GM12878 (cell line): ENCODE data around the gene MAPK13. TPM values are rescaled to one million over a fixed set of nuclear protein-coding genes. Genes with fewer than 3 reads are reported as not detected.

Source experiments
- BCL11A ChIP-seq: IDR thresholded peaks from 2 replicates; pipeline ENCODE4 v1.6.1; 2011; ENCODE audit warnings: low read depth, low read length
- CBFB ChIP-seq: IDR thresholded peaks from 2 replicates; pipeline ENCODE4 v1.6.1; 2016; ENCODE audit warnings: antibody characterized with exemption, low read depth
- ESRRA ChIP-seq: IDR thresholded peaks from 2 replicates; pipeline ENCODE4 v1.6.1; 2012; ENCODE audit warnings: mild to moderate bottlenecking, low read length, improper control_type of control experiment
- EZH2 ChIP-seq: IDR thresholded peaks from 2 replicates; pipeline ENCODE4 v1.6.1; 2012; ENCODE audit warnings: low read depth, mild to moderate bottlenecking, control low read depth, inconsistent platforms, low read length, borderline replicate concordance; ENCODE audit not compliant: control insufficient read depth
- GABPA ChIP-seq: IDR thresholded peaks from 2 replicates; pipeline ENCODE4 v1.6.1; 2014; ENCODE audit warnings: antibody characterized with exemption, low read depth, mild to moderate bottlenecking, inconsistent platforms
- HDAC6 ChIP-seq: fragments of 200-600 bp; sonication (generic); IDR thresholded peaks from one replicate; pipeline ENCODE4 v1.8.0; 2017; ENCODE audit warnings: antibody characterized with exemption; ENCODE audit not compliant: unreplicated experiment
- MEF2B ChIP-seq: fragments of 450-650 bp; IDR thresholded peaks from 2 replicates; pipeline ENCODE4 v1.6.1; 2018; ENCODE audit warnings: mild to moderate bottlenecking, moderate library complexity; ENCODE audit not compliant: partially characterized antibody, poor library complexity, severe bottlenecking
- MYB ChIP-seq: fragments of 150-350 bp; IDR thresholded peaks from 2 replicates; pipeline ENCODE4 v1.6.1; 2014; ENCODE audit warnings: mild to moderate bottlenecking, low read depth, low read length, borderline replicate concordance
- NFXL1 ChIP-seq: fragments of 450-650 bp; IDR thresholded peaks from 2 replicates; pipeline ENCODE4 v1.6.1; 2017; ENCODE audit warnings: antibody characterized with exemption, mild to moderate bottlenecking, borderline replicate concordance
- PAX5 ChIP-seq: IDR thresholded peaks from 2 replicates; pipeline ENCODE4 v1.6.1; 2011; ENCODE audit warnings: low read depth, low read length, borderline replicate concordance
- RAD21 ChIP-seq: IDR thresholded peaks from 2 replicates; pipeline ENCODE4 v1.6.1; 2011; ENCODE audit warnings: mild to moderate bottlenecking, low read depth, low read length, moderate library complexity; ENCODE audit not compliant: insufficient read depth
- SIN3A ChIP-seq: IDR thresholded peaks from 2 replicates; pipeline ENCODE4 v1.6.1; 2012; ENCODE audit warnings: low read depth, low read length, improper control_type of control experiment
- SMC3 ChIP-seq: IDR thresholded peaks from 2 replicates; pipeline ENCODE4 v1.6.1; 2011; ENCODE audit warnings: low read length, improper control_type of control experiment, borderline replicate concordance
- SP1 ChIP-seq: IDR thresholded peaks from one replicate; pipeline ENCODE4 v1.6.1; 2011; ENCODE audit warnings: low read depth, low read length
- SPI1 ChIP-seq: IDR thresholded peaks from 2 replicates; pipeline ENCODE4 v1.6.1; 2011; ENCODE audit warnings: low read depth, mild to moderate bottlenecking, low read length, moderate library complexity, borderline replicate concordance; ENCODE audit not compliant: insufficient read depth
- SUPT20H ChIP-seq: IDR thresholded peaks from 2 replicates; pipeline ENCODE4 v1.6.1; 2011; ENCODE audit warnings: low read depth, mild to moderate bottlenecking, low read length, moderate library complexity, borderline replicate concordance; ENCODE audit not compliant: control insufficient read depth
- YY1 ChIP-seq: IDR thresholded peaks from 2 replicates; pipeline ENCODE4 v1.6.1; 2011; ENCODE audit warnings: low read depth, mild to moderate bottlenecking, low read length
- ZZZ3 ChIP-seq: IDR thresholded peaks from 2 replicates; pipeline ENCODE4 v1.6.1; 2011; ENCODE audit warnings: low read depth; ENCODE audit not compliant: control insufficient read depth, insufficient read length
- polyA plus RNA-seq, 11 experiments: library from polyadenylated mRNA; depleted of rRNA in 4 of 11; unstranded in 6 of 11; stranded (reverse) in 5 of 11; fragments of >200 nt; fragmentation: Nextera tagmentation in 4 of 11; fragmentation: Illumina TruSeq in 1 of 11; extraction: Ambion mirVana in 4 of 11; extraction: Trizol in 1 of 11; gene quantifications; 1 replicate in 1 of 11; 2 replicates in 10 of 11; pipeline versions ENCODE4 v1.2.1 to v1.2.3, GENCODE V29; 2011 to 2016; ENCODE audit warnings: inconsistent platforms in 2 of 11, missing spikeins in 2 of 11, low read depth in 1 of 11
- total RNA-seq, 4 experiments: library from RNA; depleted of rRNA in 3 of 4; stranded (reverse); fragments of >200 nt in 3 of 4; fragmentation: Illumina TruSeq in 1 of 4; extraction: Trizol in 1 of 4; gene quantifications; 2 replicates each; pipeline versions ENCODE4 v1.2.1 to v1.2.3, GENCODE V29; 2013 to 2021
- TF ChIP-seq, protein P1 (sequence below): fragments of 450-650 bp; formaldehyde crosslinking; IDR thresholded peaks from 2 replicates; pipeline ENCODE4 v1.4.0; 2020; ENCODE audit warnings: mild to moderate bottlenecking, moderate library complexity
- TF ChIP-seq, protein P2 (sequence below): fragments of 450-650 bp; formaldehyde crosslinking; IDR thresholded peaks from 2 replicates; pipeline ENCODE4 v1.5.0; 2022; ENCODE audit warnings: mild to moderate bottlenecking, missing genetic modification characterization
- TF ChIP-seq, protein P3 (sequence below): fragments of 450-650 bp; IDR thresholded peaks from 2 replicates; pipeline ENCODE4 v1.6.1; 2017; ENCODE audit warnings: mild to moderate bottlenecking

Gene MAPK13
- total and polyA plus RNA-seq, 10 of the 15 experiments (the other 5 are each of a cell fraction or from before 2014, with no cell fraction given) = 1.8 to 48.0 (median 37.5) TPM

- TF ChIP-seq EZH2 (no peak), SUPT20H (no peak), BCL11A (0 out of 2 replicates have a peak, but pooled peaks have one; percentile 22), NFXL1 (no peak), ESRRA (no peak), GABPA (no peak), SPI1 (no peak), PAX5 (peak; percentile 57; the same call in 1 of the 2 replicates), HDAC6 (no peak), MYB (no peak), YY1 (peak; percentile 54), RAD21 (peak; percentile 92), SP1 (no peak), CBFB (no peak), SMC3 (peak; percentile 80), SIN3A (no peak), MEF2B (peak; percentile 18), ZZZ3 (no peak)
- TF ChIP-seq, protein P1, sequence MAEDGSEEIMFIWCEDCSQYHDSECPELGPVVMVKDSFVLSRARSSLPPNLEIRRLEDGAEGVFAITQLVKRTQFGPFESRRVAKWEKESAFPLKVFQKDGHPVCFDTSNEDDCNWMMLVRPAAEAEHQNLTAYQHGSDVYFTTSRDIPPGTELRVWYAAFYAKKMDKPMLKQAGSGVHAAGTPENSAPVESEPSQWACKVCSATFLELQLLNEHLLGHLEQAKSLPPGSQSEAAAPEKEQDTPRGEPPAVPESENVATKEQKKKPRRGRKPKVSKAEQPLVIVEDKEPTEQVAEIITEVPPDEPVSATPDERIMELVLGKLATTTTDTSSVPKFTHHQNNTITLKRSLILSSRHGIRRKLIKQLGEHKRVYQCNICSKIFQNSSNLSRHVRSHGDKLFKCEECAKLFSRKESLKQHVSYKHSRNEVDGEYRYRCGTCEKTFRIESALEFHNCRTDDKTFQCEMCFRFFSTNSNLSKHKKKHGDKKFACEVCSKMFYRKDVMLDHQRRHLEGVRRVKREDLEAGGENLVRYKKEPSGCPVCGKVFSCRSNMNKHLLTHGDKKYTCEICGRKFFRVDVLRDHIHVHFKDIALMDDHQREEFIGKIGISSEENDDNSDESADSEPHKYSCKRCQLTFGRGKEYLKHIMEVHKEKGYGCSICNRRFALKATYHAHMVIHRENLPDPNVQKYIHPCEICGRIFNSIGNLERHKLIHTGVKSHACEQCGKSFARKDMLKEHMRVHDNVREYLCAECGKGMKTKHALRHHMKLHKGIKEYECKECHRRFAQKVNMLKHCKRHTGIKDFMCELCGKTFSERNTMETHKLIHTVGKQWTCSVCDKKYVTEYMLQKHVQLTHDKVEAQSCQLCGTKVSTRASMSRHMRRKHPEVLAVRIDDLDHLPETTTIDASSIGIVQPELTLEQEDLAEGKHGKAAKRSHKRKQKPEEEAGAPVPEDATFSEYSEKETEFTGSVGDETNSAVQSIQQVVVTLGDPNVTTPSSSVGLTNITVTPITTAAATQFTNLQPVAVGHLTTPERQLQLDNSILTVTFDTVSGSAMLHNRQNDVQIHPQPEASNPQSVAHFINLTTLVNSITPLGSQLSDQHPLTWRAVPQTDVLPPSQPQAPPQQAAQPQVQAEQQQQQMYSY (CRISPR knock-in tag) = no peak
- TF ChIP-seq, protein P2, sequence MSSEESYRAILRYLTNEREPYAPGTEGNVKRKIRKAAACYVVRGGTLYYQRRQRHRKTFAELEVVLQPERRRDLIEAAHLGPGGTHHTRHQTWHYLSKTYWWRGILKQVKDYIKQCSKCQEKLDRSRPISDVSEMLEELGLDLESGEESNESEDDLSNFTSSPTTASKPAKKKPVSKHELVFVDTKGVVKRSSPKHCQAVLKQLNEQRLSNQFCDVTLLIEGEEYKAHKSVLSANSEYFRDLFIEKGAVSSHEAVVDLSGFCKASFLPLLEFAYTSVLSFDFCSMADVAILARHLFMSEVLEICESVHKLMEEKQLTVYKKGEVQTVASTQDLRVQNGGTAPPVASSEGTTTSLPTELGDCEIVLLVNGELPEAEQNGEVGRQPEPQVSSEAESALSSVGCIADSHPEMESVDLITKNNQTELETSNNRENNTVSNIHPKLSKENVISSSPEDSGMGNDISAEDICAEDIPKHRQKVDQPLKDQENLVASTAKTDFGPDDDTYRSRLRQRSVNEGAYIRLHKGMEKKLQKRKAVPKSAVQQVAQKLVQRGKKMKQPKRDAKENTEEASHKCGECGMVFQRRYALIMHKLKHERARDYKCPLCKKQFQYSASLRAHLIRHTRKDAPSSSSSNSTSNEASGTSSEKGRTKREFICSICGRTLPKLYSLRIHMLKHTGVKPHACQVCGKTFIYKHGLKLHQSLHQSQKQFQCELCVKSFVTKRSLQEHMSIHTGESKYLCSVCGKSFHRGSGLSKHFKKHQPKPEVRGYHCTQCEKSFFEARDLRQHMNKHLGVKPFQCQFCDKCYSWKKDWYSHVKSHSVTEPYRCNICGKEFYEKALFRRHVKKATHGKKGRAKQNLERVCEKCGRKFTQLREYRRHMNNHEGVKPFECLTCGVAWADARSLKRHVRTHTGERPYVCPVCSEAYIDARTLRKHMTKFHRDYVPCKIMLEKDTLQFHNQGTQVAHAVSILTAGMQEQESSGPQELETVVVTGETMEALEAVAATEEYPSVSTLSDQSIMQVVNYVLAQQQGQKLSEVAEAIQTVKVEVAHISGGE (CRISPR knock-in tag) = no peak
- TF ChIP-seq, protein P3, sequence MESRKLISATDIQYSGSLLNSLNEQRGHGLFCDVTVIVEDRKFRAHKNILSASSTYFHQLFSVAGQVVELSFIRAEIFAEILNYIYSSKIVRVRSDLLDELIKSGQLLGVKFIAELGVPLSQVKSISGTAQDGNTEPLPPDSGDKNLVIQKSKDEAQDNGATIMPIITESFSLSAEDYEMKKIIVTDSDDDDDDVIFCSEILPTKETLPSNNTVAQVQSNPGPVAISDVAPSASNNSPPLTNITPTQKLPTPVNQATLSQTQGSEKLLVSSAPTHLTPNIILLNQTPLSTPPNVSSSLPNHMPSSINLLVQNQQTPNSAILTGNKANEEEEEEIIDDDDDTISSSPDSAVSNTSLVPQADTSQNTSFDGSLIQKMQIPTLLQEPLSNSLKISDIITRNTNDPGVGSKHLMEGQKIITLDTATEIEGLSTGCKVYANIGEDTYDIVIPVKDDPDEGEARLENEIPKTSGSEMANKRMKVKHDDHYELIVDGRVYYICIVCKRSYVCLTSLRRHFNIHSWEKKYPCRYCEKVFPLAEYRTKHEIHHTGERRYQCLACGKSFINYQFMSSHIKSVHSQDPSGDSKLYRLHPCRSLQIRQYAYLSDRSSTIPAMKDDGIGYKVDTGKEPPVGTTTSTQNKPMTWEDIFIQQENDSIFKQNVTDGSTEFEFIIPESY = no peak
These were observed 6.8 kb upstream of the MAPK13 start (continued) for GRCh38 chr6:36123270-36124139.
